Fibroblast of upper back skin (primary cell): ENCODE results near the gene NAA60.
"Not testable (repeated sequence)": the region's sequence is repeated elsewhere in the genome, so short reads cannot be mapped to it uniquely, and the experiment has no call there.

Experiments used
- DNase-seq: peaks from one replicate; pipeline ENCODE4 v3.0.0-alpha.2; 2013

Gene NAA60

DNA sequence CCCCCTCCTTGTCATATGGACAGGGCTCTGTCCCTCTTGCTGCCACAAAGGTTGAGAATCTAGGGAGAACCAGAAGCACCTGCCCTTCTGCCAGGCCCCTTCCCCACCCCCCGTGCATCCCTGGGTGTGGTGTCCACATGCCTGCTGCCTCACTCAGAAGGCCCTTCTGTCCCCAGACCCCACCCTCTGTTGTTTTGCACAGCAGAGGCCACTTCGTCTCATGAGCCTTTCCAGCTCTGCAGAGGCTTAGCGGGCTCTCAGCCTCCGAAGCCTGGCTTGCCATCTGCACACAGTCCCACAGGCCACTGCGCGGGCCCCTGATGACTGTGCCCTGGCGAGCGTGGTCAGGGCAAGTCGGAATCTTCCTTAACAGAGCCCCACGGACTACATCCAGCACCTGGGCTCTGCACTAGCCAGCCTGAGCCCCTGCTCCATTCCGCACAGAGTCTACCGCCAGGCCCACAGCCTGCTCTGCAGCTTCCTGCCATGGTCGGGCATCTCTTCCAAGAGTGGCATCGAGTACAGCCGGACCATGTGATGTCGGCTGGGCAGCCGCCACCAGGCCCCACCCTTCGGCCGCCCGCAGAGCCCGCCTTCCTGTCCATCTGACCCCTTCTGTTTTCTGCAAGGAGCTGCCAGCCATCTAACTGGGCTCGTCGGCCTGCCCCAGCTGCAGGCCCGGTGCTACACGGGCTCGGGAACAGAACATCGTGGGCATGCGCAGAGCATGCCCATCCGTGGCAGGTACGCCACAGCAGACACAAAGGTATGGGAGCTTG lies 41.0 kb downstream of the NAA60 start:
- DNase-seq = no peak

DNA sequence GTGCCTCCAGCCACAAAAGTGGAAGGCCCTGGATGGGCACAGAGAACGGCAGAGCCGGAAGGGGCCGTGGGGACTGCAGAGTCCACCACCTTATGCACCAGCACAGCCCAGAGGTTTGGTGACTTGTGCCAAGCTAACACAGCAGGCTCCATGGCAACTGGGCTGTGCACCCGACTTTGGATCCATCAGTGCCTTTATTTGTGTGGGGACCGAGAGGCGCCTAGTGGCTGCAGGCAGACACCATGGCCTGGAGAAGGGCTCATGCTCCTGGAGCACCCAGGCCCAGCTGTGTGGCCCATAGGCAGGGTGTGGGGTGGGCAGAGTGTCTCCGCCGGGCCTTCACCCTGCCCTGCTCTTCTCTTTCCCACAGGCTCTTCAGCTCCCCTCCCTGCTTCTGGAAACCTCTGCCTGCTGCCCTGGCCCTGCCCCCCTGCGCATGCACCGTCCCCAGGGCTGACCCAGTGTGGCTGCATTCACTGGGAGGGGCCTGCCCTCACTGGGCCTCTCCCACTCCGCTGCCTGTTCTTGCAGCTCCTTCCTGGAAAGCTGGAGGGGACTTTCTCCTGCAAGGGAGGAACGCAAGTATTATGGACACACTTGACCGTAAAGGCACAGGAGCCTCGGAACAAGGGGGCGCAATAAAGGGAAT lies 41.7 kb downstream of the NAA60 start:
- DNase-seq = no peak

DNA sequence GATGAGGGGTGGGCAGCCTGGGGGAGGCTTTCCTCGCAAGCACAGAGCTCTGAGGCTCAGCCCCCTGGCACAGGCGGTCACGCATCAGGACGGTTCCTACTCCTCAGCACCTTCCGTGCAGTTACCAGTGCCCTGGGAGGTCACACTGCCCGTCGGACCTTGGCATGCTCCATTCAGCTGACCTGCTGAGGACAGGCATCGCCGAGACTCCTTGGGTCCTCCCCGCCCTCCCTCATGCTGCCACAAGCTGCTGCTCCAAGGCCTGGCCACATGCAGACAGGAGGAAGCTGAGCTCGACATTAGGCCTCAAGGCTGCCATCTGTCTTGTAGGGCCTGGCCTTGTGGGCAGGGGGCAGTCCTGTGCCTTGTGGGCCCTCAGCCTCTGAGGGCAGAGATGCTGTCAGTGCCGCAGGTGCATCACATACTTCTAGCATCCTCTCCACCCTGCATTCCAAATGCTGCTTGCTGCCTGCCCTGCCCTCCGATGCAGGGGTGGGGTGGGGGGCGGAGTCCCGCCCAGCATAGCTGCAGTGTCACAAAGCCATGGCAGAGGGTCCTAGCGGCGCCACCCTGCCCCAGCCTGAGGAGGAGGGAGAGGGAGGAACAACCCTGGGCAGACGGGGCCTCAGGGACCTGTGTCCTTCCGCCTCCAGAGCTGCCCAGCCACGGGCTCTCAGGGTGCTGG lies 42.5 kb downstream of the NAA60 start:
- no peak for DNase-seq

DNA sequence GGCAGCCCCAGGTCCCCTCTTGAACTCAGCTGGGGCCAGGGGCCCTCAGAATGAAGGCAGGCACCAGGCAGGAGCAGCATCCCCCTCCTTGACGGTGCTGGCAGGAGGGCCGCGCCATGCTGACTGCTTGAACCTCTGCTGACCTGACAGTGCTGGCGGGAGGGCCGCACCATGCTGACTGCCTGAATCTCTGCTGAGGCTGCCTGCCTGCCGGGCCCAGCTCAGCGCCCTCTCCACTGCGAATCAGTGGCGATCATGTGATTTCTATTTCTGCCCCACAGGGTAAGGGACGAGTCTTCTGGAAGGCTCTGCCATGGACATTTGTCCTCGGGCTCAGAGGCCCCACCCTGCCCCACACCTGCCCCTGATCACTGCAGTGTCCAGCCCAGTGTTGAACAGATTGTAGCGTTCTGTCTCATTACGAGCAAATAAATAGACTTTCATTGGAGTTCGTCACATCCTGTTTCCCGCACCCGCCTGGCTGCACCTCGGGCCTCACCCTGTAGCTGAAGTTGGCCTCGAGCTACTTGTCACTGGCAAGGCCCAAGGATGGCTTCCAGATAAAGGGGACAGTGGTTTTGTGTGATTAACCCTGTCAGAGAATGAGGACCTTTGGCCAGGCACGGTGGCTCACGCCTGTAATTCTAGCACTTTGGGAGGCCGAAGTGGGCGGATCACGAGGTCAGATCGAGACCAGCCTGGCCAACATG lies 43.2 kb downstream of the NAA60 start:
- DNase-seq = no peak

DNA sequence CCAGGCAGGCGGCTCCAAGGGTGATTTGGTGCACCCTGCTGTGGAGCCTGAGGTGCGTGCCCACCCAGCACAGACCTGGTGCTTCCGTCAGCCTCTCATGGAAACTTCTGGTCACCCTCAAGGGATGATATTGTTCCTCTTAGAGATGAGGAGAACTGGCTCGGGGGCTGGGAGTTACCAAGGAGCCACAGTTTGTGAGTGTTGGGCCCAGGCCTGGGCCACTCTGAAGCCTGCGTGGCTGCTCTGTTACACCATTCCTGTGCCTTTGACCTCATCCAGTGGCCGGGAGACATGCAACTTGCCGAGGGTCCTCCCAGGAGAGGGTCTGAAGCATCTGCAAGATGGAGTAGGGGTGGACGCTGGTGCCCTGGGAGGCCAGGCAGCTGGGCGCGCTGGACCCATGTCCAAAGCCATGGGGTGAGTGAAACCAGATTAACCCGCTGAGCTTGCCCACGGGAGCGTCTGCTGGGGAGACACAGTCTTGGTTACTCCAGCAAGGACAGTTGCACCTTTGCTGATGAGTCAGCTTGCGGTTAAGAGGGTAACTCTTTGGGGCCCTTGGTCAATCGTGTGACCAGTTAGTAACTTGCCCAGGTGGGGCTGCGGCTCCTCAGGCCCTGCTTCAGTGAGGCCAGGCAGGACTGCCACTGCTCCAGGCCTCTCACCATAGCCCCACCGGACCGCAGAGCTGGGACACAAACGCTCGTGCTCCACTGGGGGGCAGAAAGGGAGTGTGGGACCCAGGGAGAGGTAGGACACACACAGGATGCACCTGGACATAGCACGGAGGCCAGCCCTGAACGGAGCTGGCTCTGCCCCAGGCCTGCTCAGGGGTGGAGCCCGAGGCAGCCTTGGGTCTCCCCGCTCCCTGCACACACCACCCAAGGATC lies 44.3 kb downstream of the NAA60 start:
- no peak for DNase-seq

DNA sequence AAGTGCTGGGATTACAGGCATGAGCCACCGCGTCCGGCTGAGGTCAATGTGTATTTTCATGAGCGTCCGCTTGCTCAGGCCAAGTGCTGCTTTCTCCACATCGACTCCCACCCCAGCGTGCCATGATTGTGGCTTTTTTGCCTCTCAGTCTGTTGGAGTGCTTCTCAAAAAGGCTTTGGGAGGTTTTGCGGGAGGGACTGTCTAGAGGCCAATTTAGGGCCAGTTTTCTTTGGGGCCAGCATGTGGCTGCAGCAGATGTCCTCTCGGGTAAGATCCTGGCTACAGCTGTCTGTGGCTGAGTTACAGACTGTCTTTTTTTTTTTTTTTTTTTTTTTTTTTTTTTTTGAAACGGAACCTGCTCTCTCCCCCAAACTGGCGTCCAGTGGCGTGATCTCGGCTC lies 45.3 kb downstream of the NAA60 start:
- DNase-seq = no peak

DNA sequence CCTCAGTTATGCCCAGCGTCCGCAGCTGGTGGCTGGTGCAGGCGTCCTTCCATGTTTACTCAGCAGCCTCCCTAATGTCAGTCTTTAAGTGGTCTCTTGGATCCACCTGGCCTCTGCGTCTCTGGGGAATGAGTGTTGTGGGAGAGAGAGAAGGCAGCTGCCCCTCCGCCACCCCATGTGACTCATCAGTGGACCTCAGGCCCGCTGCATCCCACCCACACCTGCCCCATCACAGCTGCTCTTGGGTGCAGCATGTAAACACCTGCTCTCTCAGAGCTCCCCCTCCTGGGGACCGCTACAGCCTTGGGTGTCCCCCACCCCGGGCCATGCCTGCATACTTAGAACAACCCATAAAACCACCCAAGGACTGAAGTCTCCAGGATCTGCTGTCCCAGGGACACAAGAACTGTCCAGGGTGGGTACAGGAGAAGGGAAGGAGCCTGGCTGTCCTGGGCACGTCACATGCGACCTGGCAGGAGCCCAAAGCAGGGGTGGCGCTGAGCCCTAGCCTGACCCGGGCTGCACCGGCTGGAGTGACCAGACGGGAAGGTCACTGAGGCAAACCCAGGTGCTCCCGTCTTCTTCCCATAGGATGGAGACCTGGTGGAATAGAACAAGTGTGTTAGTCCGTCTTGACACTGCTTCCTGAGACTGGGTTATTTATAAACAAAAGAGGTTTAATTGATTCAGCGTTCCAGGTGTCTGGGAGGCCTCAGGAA lies 47.6 kb downstream of the NAA60 start:
- DNase-seq = no peak

DNA sequence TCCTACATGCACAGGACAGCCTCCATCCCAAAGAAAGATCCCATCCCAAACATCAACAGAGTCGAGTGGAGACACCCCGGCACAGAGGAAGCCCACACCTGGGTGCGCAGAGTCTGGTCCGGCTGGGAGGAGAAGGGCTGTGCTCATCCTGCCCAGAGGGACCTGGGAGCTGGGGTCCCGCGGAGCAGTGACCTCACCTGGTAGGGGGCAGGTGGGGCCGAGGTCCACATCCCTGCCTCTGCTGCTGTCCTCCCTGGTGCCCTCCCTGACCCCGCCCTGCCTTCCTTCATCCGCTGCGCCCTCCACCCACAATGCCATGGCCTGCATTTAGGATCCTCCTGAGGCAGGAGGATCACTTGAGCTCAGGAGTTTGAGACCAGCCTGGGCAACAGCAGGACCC lies 48.9 kb downstream of the NAA60 start:
- DNase-seq = no peak

DNA sequence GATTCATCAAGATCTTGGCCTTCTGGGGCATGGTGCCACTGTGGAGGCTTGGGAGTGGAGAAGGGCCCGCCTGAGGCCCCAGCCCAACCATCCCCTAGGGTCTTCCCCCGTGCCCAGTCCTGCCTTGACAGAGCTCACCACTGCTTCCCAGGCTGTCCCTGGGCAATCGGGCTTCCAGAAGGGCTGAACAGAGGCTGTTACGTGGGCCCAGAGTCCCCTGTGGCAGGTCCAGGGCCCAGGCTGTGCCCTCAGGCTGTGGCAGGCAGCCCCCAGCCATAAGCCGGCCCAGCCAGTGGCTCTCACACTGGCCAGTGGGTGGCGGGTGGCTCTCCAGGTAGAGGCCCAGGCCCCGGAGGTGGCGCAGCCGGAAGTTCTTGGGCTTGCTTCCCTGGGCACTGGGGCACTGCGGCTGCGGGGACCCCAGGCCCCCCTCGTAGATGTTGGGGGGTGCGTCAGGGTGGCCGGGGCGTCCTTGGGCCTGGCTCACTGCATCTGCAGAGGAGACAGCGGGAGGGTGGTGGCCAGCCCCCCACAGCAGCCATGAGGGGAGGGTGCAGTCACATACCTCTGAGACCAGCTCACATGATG lies 51.0 kb downstream of the NAA60 start:
- DNase-seq = no peak

DNA sequence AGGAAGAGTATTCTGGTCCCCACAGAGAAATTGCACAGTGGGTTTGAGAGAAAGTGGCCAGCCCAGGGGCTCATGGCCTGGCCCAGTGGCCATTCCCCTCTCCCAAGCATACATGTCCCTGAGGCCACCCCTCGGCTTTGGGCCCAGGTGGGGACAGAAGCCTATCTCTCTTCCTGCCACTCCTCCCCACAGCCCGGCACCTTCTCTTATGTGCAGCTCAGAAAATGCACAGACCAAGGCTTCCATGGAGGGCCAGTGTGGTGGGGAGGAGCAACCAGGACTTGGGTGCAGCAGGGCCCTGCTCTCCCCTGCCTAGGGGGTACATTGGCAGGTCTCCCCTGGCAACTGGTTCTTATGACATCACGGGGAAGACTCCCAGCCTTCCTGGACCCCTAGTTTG lies 51.7 kb downstream of the NAA60 start, which contains the start of gene C16orf90:
Gene C16orf90, minus strand, starts transcription at position 314 of the 400 bp plus-strand sequence. Its CDS starts 68 bp downstream, at position 246.
- DNase-seq = no peak

DNA sequence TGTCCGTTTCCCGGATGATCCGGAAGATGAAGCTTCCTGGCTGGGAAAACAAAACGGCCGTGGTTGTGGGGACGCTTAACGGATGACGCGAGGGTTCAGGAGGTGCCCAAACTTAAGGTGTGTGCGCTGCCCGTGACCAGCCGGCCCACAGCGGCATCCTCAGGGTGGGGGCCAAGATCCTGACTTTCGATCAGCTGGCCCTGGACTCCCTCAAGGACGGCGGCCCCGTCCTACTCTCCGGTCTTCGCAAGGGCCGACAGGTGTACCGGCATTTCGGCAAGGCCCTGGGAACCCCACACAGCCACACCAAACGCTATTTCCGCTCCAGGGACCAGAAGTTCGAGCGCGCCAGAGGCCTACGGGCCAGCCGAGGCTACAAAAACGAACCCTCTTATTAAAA lies 52.9 kb downstream of the NAA60 start:
- no peak for DNase-seq

DNA sequence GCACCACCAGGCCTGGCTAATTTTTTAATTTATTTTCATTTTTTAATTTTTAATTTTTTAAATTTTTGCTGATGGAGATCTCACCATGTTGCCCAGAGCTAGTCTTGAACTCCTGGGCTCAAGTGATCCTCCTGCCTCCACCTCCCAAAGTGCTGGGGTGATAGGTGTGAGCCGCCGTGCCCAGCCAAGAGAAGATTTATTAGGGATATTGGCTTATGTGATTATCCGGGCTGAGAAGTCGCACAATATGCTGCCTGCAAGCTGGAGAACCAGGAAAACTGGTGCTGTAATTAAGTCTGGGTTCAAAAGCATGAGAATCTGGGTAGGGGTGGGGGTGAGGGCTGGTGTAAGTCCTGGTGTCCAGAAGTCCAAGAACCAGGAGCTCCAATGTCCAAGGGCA lies 54.3 kb downstream of the NAA60 start:
- DNase-seq = no peak

DNA sequence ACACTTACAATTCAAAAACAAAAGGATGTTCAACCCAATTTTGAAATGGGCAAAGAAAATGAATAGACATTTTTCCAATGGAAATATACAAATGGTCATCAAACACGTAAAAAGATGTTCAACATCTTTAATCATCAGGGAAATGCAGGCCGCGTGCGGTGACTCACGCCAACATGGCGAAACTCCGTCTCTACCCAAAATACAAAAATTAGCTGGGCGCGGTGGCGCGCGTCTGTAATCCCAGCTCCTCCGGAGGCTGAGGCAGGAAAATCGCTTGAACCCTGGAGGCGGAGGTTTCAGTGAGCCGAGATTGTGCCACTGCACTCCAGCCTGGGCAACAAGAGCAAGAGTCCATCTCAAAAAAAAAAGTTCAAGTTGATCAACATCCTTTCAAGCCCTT lies 55.5 kb downstream of the NAA60 start:
- DNase-seq = no peak

DNA sequence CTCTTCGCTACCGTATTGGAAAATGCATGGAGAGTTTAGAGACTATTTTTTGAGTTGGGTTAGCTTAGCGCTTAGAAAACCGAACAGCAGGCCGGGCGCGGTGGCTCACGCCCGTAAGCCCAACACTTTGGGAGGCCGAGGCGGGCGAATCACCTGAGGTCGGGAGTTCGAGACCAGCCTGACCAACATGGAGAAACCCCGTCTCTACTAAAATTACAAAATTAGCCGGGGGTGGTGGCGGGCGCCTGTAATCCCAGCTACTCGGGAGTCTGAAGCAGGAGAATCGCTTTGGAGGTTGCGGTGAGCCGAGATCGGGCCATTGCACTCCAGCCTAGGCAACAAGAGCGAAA lies 57.9 kb downstream of the NAA60 start:
- not testable (repeated sequence) for DNase-seq

DNA sequence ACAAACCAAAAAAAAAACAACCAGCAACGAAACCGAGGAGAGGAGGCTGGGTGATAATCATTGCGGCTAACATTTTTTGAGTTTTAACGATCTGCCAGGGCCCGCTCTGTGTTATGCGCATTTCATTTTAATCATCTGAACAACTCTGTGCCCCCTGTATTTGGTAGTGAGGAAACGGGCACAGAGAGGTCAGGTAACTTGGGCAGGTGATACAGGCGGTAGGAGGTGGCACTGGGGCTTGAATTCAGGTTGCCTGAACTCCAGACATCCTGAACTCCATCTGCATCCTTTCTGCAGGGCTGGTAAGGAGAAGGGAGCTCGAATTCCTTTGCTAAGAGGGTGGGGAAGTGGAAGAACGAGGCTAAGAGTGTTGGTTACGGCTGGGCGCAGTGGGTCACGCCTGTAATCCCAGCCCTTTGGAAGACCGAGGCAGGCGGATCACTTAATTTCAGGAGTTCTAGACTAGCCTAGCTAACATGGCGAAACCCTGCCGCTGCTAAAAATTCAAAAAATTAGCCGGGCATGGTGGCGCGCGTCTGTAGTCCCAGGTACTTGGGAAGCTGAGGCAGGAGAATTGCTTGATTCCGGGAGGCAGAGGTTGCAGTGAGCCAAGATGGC lies 58.4 kb downstream of the NAA60 start:
- no peak for DNase-seq

DNA sequence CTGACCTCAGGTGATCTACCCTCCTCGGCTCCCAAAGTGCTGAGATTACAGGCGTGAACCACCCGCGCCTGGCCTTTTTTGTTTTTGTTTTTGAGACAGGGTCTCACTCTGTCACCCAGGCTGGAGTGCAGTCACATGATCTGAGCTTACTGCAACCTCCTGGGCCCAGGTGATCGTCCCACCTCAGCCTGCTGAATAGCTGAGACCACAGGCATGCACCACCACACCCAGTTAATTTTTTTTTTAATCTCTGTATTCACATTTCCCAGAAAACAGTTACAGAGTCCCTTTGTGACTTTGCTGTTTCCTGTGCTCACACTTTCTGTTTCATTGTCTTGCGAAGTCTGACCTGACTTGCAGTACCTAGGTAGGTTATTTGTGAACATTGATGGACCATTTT lies 60.0 kb downstream of the NAA60 start:
- no peak for DNase-seq

DNA sequence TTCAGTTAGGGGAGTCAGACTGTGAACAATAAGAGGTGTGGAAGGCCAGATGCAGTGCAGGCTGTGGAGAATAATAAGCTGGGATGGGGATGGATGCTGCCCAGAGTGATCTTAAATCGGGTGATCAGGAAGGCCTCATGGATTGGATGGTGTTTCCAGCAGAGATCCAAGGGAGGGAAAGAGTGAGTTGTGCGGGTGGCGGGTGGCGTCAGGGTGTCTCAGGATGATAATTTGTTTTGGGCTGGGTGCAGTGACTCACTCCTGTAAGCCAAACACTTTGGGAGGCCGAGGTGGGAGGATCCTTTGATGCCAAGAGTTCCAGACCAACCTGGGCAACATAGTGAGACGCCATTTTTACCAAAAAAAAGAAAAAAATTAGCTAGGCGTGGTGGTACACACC lies 65.3 kb downstream of the NAA60 start:
- DNase-seq = no peak

DNA sequence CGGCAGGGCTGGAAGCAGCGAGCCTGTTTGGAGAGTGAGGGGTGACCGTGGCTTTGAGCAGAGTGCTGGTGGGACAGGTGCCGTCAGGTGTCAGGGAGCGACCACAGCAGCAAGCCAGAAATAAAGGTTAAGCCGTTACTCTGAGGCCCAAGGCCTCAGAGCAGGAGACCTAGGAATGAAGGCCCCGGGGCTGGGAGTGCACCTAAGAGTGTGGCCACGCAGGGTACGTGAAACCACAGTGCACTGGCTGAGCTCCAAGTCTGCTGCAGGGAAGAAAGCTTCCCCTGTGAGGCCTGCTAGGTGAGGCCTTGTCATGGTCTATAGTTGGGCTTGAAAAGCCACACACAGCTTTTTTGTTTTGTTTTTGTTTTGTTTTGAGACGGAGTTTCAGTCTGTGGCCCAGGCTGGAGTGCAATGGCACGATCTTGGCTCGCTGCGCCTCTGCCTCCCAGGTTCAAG lies 66.0 kb downstream of the NAA60 start:
- DNase-seq = no peak

DNA sequence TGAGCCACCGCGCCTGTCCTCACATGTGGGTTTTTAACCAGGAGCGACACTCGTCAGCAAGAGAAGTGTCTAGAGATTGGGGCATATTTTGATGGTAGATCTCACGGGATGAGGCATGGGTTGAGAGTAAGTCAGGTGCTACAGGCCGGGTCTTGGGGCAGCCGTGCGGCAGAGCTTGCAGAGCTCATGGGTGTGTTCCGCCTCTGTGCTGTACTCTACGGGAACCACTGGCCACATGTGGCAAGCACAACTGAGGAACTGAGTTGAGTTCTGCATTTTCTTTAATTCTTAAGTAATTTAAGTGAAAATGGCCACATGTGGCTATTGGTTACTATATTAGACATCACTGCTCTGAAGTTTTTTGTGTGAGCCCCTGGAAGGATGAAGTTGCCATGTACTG lies 66.9 kb downstream of the NAA60 start:
- DNase-seq = no peak

DNA sequence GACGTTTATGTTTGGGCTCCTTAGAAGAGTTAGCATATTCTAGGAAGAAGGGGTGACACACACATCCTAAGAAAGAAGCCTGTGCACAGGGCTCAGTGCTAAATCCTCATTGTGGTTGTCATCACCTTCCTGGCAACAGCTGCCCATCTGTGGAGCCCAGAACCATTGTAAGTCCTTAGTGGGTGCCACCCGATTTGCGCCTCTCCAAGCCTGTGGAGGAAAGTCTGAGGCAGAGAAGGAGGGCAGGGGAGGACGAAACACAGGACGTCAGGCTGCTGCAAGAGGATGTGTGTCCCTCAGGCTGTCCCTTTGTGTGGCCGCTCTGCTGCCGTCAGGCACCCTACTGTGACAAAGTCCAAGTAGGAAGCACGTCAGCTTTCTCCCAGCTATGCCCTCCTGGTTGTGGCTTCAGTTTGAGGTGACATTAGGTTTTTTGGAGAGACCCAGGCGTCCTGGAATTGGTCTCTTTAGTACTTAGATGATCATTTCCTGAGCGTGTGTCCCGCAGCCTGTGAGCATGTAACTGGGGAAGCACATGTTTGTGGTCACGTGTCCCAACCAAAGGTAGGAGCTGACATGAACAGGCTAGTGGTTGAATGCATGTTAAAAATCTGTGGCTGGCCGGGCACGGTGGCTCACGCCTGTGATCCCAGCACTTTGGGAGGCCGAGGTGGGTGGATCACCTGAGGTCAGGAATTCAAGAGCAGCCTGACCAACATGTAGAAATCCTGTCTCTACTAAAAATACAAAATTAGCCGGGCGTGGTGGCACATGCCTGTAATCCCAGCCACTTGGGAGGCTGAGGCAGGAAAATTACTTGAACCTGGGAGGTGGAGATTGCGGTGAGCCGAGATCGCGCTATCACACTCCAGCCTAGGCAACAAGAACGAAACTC lies 68.1 kb downstream of the NAA60 start:
- DNase-seq = no peak
